GM23338 (cell line): ENCODE results near the gene ME3.

Source experiments
- EZH2phosphoT487 ChIP-seq: fragments of 200-600 bp; sonication (generic); IDR thresholded peaks from one replicate; pipeline ENCODE4 v1.8.1; 2018; ENCODE audit warnings: antibody characterized with exemption; ENCODE audit not compliant: unreplicated experiment
- TF ChIP-seq, protein P1 (sequence below), 2 experiments: fragments of 200-600 bp in 1 of 2; sonication (generic) in 1 of 2; conservative IDR thresholded peaks; 2 replicates each; pipeline versions ENCODE4 v1.5.1 to v1.6.1; 2016 to 2017; ENCODE audit warnings: antibody characterized with exemption in 2 of 2, low read depth in 2 of 2, mild to moderate bottlenecking in 2 of 2, moderate library complexity in 1 of 2

DNA sequence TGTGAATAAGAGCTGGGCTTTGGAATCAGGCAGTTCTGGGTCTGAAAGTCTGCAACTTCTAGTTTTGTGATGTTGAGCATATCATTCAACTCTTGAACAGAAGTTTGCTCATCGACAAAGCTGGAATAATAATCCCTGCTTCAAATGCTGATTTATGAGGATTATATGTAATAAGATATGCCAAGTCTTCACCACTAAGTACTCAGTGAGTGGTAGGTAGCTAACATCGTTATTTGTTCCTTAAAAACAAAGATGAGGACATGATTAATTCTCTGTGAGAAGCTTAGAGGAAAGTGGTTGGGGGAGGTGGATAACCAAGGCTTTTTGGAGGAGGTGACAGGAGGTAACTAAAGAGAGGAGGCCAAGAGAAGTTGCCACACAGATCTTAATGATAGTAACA is 96.5 kb downstream of the ME3 start:
- TF ChIP-seq, protein P1, sequence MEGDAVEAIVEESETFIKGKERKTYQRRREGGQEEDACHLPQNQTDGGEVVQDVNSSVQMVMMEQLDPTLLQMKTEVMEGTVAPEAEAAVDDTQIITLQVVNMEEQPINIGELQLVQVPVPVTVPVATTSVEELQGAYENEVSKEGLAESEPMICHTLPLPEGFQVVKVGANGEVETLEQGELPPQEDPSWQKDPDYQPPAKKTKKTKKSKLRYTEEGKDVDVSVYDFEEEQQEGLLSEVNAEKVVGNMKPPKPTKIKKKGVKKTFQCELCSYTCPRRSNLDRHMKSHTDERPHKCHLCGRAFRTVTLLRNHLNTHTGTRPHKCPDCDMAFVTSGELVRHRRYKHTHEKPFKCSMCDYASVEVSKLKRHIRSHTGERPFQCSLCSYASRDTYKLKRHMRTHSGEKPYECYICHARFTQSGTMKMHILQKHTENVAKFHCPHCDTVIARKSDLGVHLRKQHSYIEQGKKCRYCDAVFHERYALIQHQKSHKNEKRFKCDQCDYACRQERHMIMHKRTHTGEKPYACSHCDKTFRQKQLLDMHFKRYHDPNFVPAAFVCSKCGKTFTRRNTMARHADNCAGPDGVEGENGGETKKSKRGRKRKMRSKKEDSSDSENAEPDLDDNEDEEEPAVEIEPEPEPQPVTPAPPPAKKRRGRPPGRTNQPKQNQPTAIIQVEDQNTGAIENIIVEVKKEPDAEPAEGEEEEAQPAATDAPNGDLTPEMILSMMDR (conservative IDR thresholded peaks at IDR 0.05; ENCODE audit: low read depth in 2 of 2): no peak
- TF ChIP-seq EZH2phosphoT487: no peak
